K562 (cell line): Measurements from ENCODE around the gene CLSTN1. TPM values are rescaled to one million over a fixed set of nuclear protein-coding genes. Genes with fewer than 3 reads are reported as not detected.

Experiments used
- ATF4 ChIP-seq: fragments of 450-650 bp; formaldehyde crosslinking; IDR thresholded peaks from 2 replicates; pipeline ENCODE4 v1.4.0; 2022; ENCODE audit warnings: mild to moderate bottlenecking, moderate library complexity
- DMBX1 ChIP-seq: fragments of 250-450 bp; sonication (Bioruptor Pico); IDR thresholded peaks from 2 replicates; pipeline ENCODE4 v1.8.0; 2022; ENCODE audit warnings: inconsistent platforms, mild to moderate bottlenecking, moderate library complexity, borderline replicate concordance
- HOXB6 ChIP-seq: fragments of 250-450 bp; sonication (Bioruptor Pico); IDR thresholded peaks from 2 replicates; pipeline ENCODE4 v1.5.1; 2022; ENCODE audit warnings: mild to moderate bottlenecking, borderline replicate concordance
- MNT ChIP-seq, 2 experiments: fragments of 450-650 bp; conservative IDR thresholded peaks; 2 replicates each; pipeline ENCODE4 v1.6.1; 2017; ENCODE audit warnings: mild to moderate bottlenecking in 2 of 2, moderate library complexity in 2 of 2
- SIRT6 ChIP-seq: IDR thresholded peaks from one replicate; pipeline ENCODE4 v1.6.1; 2012; ENCODE audit warnings: low read depth, mild to moderate bottlenecking, control low read depth, inconsistent platforms, low read length, moderate library complexity
- ZMIZ1 ChIP-seq, 2 experiments: fragments of 150-350 bp in 1 of 2; IDR thresholded peaks; 2 replicates each; pipeline ENCODE4 v1.6.1; 2012 to 2016; ENCODE audit warnings: low read depth in 2 of 2, low read length in 2 of 2, mild to moderate bottlenecking in 1 of 2, moderate library complexity in 1 of 2
- ZNF124 ChIP-seq: sonication (generic); formaldehyde crosslinking; IDR thresholded peaks from 2 replicates; pipeline ENCODE4 v1.8.1; 2022; ENCODE audit warnings: missing genetic modification reagents
- ZNF311 ChIP-seq: fragments of 250-450 bp; sonication (Bioruptor Pico); IDR thresholded peaks from 2 replicates; pipeline ENCODE4 v1.4.0; 2020; ENCODE audit warnings: mild to moderate bottlenecking, moderate library complexity
- ZNF318 ChIP-seq, 2 experiments: fragments of 450-650 bp; IDR thresholded peaks; 2 replicates each; pipeline ENCODE4 v1.6.1; 2016; ENCODE audit warnings: mild to moderate bottlenecking in 2 of 2, borderline replicate concordance in 1 of 2, low read depth in 1 of 2, moderate library complexity in 1 of 2
- polyA plus RNA-seq, 8 experiments: library from polyadenylated mRNA; depleted of rRNA in 4 of 8; stranded (reverse) in 5 of 8; unstranded in 3 of 8; fragments of >200 nt; fragmentation: Nextera tagmentation in 2 of 8; fragmentation: Illumina TruSeq in 1 of 8; extraction: Ambion mirVana in 2 of 8; extraction: Trizol in 1 of 8; gene quantifications; 2 replicates each; pipeline versions ENCODE4 v1.2.1 to v1.2.3, GENCODE V29; 2011 to 2014; ENCODE audit warnings: inconsistent platforms in 1 of 8, missing spikeins in 1 of 8
- total RNA-seq, 7 experiments: library from RNA; depleted of rRNA in 6 of 7; stranded (reverse); fragments of >200 nt in 6 of 7; fragmentation: Illumina TruSeq in 2 of 7; extraction: Trizol in 2 of 7; gene quantifications; 2 replicates each; pipeline versions ENCODE4 v1.2.1 to v1.2.3, GENCODE V29; 2011 to 2021; ENCODE audit warnings: low replicate concordance in 1 of 7

Gene CLSTN1
- total and polyA plus RNA-seq, 9 of the 15 experiments (the other 6 are each of a cell fraction or from before 2014, with no cell fraction given): 1.1 to 32.5 (median 13.3) TPM

GRCh38 chr1:9774712-9775679 is 48.8 kb downstream of the CLSTN1 start (continued):
- TF ChIP-seq ZMIZ1 (IDR thresholded peaks at IDR 0.05; ENCODE audit: low read depth in 2 of 2, low read length in 2 of 2) (no peak), DMBX1 (CRISPR knock-in tag) (peak; percentile 95), MNT (conservative IDR thresholded peaks at IDR 0.05) (peak in 1 of 2 experiments; percentile 47; a peak in 2 of 4 replicates), ATF4 (CRISPR knock-in tag) (peak; percentile 76), ZNF124 (CRISPR knock-in tag) (no peak), ZNF311 (CRISPR knock-in tag) (peak; percentile 85), ZNF318 (IDR thresholded peaks at IDR 0.05; ENCODE audit: borderline replicate concordance in 1 of 2, low read depth in 1 of 2) (no peak), SIRT6 (no peak), HOXB6 (CRISPR knock-in tag) (0 out of 2 replicates have a peak, but pooled peaks have one; percentile 26)
